Sigmoid colon (tissue), 7 donors: ENCODE data around the gene NAGLU. TPM values are rescaled to one million over a fixed set of nuclear protein-coding genes. Genes with fewer than 3 reads are reported as not detected.
A peak's percentile ranks its signal among the peaks of the same experiment; 100 is the strongest.

ENCODE experiments used
- DNase-seq: peaks from one replicate; pipeline ENCODE4 v3.0.0-alpha.2; 2019
- H3K27ac ChIP-seq, 4 donors: fragments of 200-600 bp; sonication (generic); one replicate each; pipeline ENCODE4 v1.5.1; 2016 to 2019; ENCODE audit warnings: mild to moderate bottlenecking in 1 of 4
- H3K27me3 ChIP-seq, 3 donors: fragments of 200-600 bp; sonication (generic); one replicate each; pipeline ENCODE4 v1.5.1; 2019; ENCODE audit warnings: mild to moderate bottlenecking in 1 of 3
- H3K36me3 ChIP-seq, 4 donors: fragments of 200-600 bp; sonication (generic); one replicate each; pipeline ENCODE4 v1.5.1; 2016 to 2019
- H3K4me1 ChIP-seq, 4 donors: fragments of 200-600 bp; sonication (generic); one replicate each; pipeline ENCODE4 v1.5.1; 2017 to 2019
- H3K4me3 ChIP-seq, 4 donors: fragments of 200-600 bp; sonication (generic); one replicate each; pipeline ENCODE4 v1.5.1; 2017 to 2019; ENCODE audit warnings: mild to moderate bottlenecking in 2 of 4, moderate library complexity in 1 of 4
- H3K9me3 ChIP-seq, 4 donors: fragments of 200-600 bp in 3 of 4; sonication (generic) in 3 of 4; one replicate each; pipeline versions ENCODE4 v1.5.1 to v1.6.1; 2013 to 2019
- EP300 ChIP-seq, 4 donors: sonication (generic); formaldehyde crosslinking; IDR thresholded peaks; one replicate each; pipeline ENCODE4 v1.6.1; 2017; ENCODE audit warnings: antibody characterized with exemption in 4 of 4
- POLR2A ChIP-seq, 2 donors: fragments of 450-650 bp; IDR thresholded peaks; one replicate each; pipeline ENCODE4 v1.6.1; 2016; ENCODE audit warnings: antibody characterized with exemption in 2 of 2, mild to moderate bottlenecking in 2 of 2, moderate library complexity in 2 of 2
- POLR2AphosphoS5 ChIP-seq, 4 donors: sonication (generic); formaldehyde crosslinking; IDR thresholded peaks; one replicate each; pipeline ENCODE4 v1.6.1; 2017; ENCODE audit warnings: antibody characterized with exemption in 4 of 4
- WGBS, 2 donors: extraction: QIAGEN DNeasy Blood & Tissue Kit; methylation state at CpG; one replicate each; pipeline ENCODE4 v1.1.7; 2013; 5-methylcytosine and 5-hydroxymethylcytosine counted together
- intact Hi-C: fragments of 100-400 bp; cut with DNase I; formaldehyde crosslinking; loops from one replicate; pipeline ENCODE4 v1.15.1; 2023
- polyA plus RNA-seq, 3 donors: library from polyadenylated mRNA; stranded (reverse); fragments of 200-250 nt; gene quantifications; one replicate each; pipeline ENCODE4 v1.2.3, GENCODE V29; 2013
- total RNA-seq, 4 donors: library from RNA; depleted of rRNA; stranded (reverse); fragments of >200 nt; gene quantifications; one replicate each; pipeline ENCODE4 v1.1.0, GENCODE V29; 2016
- TF ChIP-seq, protein P1 (sequence below), 4 experiments: fragments of 450-650 bp in 3 of 4; fragments of 200-600 bp in 1 of 4; IDR thresholded peaks; one replicate each; pipeline ENCODE4 v1.5.1; 2016 to 2019; ENCODE audit warnings: antibody characterized with exemption in 4 of 4, mild to moderate bottlenecking in 3 of 4, moderate library complexity in 2 of 4
- donor health status: healthy with polysubstance abuse.
- donor health status: Bipolar disorder and iron deficiency.
- donor health status: healthy.

NAGLU gene
- total and polyA plus RNA-seq, 7 donors = 9.7 to 52.6 (median 35.2) TPM

DNA sequence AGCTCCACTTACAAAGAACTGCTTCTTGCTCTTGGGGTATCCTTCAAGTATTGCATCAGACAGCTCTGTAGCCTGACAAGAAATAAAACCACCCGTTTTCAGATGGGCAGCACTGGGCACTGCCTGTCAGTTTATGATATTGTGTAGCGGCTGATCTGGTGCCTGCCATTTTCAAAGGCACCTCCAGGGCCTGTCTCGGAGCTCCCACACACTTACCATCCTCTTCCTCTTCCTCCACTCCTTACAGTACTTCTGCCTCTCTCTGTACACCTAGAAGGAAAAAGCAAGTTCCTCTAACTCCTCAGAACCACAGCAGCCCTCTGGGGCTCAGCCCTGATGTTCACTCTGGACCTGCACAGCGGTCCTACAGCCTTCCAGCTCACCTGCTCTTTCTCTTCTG is 37.1 kb downstream of the NAGLU start:
- H3K4me1 ChIP-seq = peaks cover 0 to 25% (median 17%) of the 10 kb centered on the region in 4 donors
- H3K9me3 ChIP-seq = no peaks in the 10 kb centered on the region
- no peak overlapping the region for H3K27ac ChIP-seq
- TF ChIP-seq, protein P1, sequence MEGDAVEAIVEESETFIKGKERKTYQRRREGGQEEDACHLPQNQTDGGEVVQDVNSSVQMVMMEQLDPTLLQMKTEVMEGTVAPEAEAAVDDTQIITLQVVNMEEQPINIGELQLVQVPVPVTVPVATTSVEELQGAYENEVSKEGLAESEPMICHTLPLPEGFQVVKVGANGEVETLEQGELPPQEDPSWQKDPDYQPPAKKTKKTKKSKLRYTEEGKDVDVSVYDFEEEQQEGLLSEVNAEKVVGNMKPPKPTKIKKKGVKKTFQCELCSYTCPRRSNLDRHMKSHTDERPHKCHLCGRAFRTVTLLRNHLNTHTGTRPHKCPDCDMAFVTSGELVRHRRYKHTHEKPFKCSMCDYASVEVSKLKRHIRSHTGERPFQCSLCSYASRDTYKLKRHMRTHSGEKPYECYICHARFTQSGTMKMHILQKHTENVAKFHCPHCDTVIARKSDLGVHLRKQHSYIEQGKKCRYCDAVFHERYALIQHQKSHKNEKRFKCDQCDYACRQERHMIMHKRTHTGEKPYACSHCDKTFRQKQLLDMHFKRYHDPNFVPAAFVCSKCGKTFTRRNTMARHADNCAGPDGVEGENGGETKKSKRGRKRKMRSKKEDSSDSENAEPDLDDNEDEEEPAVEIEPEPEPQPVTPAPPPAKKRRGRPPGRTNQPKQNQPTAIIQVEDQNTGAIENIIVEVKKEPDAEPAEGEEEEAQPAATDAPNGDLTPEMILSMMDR (IDR thresholded peaks at IDR 0.05) = no peak
- TF ChIP-seq EP300 (IDR thresholded peaks at IDR 0.05) (no peak), POLR2A (IDR thresholded peaks at IDR 0.05) (no peak), POLR2AphosphoS5 (IDR thresholded peaks at IDR 0.05) (no peak)
- intact Hi-C loops = loop anchor here (10.0 kb wide), 1 partner anchor 252 kb away; the partner anchor contains the start of gene BECN1
- peaks cover 36 to 69% (median 53%) of the 10 kb centered on the region in 4 donors for H3K36me3 ChIP-seq
- no peak for DNase-seq
- H3K27me3 ChIP-seq = no peaks in the 10 kb centered on the region
- 81 to 85% methylated on average over 4 of the region's 4 CpGs for WGBS, 2 donors
- no peak overlapping the region for H3K4me3 ChIP-seq

DNA sequence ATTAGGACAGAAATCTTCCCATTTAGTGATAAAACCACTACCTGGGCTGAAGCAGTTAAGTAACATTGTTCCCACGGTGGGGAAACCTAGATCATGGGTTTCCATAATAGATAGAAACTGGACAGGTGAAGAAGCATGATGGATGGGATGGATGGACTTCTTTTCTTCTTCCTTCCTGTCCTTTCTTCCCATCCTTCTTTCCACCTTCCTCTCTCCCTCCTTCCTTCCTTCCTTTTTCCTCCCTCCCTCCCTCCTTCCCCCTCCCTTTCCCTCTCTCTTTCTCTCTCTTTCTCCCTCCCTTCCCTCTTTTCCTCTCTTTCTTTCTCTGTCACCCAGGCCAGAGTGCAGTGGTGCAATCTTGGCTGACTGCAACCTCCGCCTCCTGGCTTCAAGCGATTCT is 38.4 kb downstream of the NAGLU start:
- Histone ChIP-seq H3K4me1 (peaks cover 0 to 25% (median 21%) of the 10 kb centered on the region in 4 donors), H3K27ac (no peak overlapping the region), H3K27me3 (no peaks in the 10 kb centered on the region), H3K9me3 (no peaks in the 10 kb centered on the region), H3K4me3 (no peak overlapping the region), H3K36me3 (peaks cover 29 to 63% (median 46%) of the 10 kb centered on the region in 4 donors)
- 78 to 90% methylated on average over 3 of the region's 3 CpGs for WGBS, 2 donors
- intact Hi-C loops = loop anchor here (10.0 kb wide), 1 partner anchor 250 kb away; the partner anchor contains the start of gene BECN1
- TF ChIP-seq POLR2AphosphoS5 (IDR thresholded peaks at IDR 0.05) (no peak), POLR2A (IDR thresholded peaks at IDR 0.05) (no peak), EP300 (IDR thresholded peaks at IDR 0.05) (no peak)
- TF ChIP-seq, protein P1 (IDR thresholded peaks at IDR 0.05) = no peak
- no peak for DNase-seq

DNA sequence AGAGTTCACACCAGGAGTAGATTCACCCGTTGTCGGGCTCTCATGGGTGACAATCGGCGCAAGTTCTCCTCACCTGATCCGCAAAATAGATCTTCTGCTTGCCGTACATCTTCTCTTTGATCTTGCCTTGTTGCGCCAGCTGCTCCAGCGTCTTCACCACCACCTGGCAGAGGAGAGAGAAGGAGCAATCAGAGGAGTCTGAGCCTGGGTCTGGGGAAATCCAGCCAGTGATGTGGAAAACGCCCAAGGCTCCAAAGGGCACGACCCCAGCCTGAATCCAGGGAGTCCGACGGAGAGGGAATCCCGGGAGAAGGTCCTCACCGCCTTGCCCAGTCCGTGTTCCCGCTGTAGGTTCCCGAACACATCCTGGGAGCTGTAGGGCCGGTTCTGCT is 41.1 kb downstream of the NAGLU start:
- Histone ChIP-seq H3K4me3 (peak overlapping the region; percentile 46 to 68 (median 60)), H3K27me3 (no peaks in the 10 kb centered on the region), H3K27ac (peak overlapping the region; percentile 88 to 93 (median 90)), H3K36me3 (peaks cover 22 to 62% (median 47%) of the 10 kb centered on the region in 4 donors), H3K4me1 (peaks cover 0 to 22% (median 21%) of the 10 kb centered on the region in 4 donors), H3K9me3 (no peaks in the 10 kb centered on the region)
- WGBS, 2 donors = 5 to 6% methylated on average over 18 of the region's 18 CpGs
- intact Hi-C loops = loop anchor here (5.0 to 10.0 kb wide), 2 partner anchors 75 to 248 kb away; partner anchors contain the start of gene BECN1
- no peak for TF ChIP-seq POLR2A (IDR thresholded peaks at IDR 0.05)
- no peak for TF ChIP-seq EP300 (IDR thresholded peaks at IDR 0.05)
- TF ChIP-seq, protein P1 (IDR thresholded peaks at IDR 0.05) = no peak
- TF ChIP-seq POLR2AphosphoS5 (IDR thresholded peaks at IDR 0.05) = no peak
- no peak for DNase-seq

DNA sequence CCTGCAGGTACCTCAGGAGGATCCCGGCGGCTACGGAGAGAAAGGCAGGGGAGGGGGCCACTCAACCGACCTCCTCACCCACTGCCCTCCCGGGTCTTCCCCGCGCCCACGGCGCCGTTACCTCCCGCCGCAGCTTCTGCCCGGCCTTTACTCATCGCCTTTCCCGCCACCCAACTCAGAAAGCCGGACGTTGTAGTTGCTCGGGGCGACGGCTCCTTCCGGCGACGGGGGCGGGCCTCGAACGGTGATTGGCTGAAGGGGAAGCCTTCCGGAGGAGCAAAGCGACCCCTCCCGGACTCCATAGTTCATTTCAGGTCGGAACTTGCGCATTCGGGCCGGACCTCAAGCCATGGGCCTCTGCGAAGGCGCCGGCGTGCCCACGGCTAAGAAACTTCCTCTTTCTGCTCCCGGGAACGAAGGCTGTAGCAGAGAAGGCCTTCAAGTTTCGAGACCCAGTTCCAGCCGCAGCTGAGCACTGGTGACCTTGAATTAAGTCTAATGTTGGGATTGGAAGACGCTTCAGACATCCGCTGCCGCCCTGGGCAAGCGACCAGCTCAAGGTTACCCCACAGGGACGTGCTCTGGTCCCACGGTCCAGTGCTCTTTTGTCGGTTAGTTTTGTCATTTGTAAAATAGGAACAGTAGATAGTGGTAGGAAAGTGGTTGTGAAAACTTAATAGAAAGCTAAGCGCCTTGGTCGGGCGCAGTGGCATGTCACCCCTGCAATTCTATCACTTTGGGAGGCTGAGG is 41.7 kb downstream of the NAGLU start, which contains the start of gene PSMC3IP:
Gene PSMC3IP, minus strand, starts transcription at position 198 of the 750 bp plus-strand sequence. Its CDS starts 43 bp downstream, at position 155.
- intact Hi-C loops = loop anchor here (2.0 to 10.0 kb wide), 3 partner anchors 75 to 247 kb away; partner anchors contain the start of gene BECN1
- WGBS, 2 donors = 0% methylated on average over 52 of the region's 52 CpGs
- Histone ChIP-seq H3K9me3 (no peaks in the 10 kb centered on the region), H3K36me3 (peaks cover 24 to 62% (median 47%) of the 10 kb centered on the region in 4 donors), H3K4me1 (peaks cover 0 to 22% (median 21%) of the 10 kb centered on the region in 4 donors), H3K4me3 (peak within 1 kb of the TSS; percentile 46 to 68 (median 60)), H3K27me3 (no peaks in the 10 kb centered on the region), H3K27ac (peak within 1 kb of the TSS; percentile 88 to 93 (median 90))
- peak; percentile 78 to 96 (median 95) for TF ChIP-seq POLR2AphosphoS5 (IDR thresholded peaks at IDR 0.05)
- TF ChIP-seq EP300 (IDR thresholded peaks at IDR 0.05) = peak in 1 of 4 donors; percentile 11
- TF ChIP-seq POLR2A (IDR thresholded peaks at IDR 0.05) = peak; percentile 75 to 81
- TF ChIP-seq, protein P1 (IDR thresholded peaks at IDR 0.05) = no peak
- DNase-seq = peak; percentile 98
